ENCODE measurements around the gene CDYL2.

DNA sequence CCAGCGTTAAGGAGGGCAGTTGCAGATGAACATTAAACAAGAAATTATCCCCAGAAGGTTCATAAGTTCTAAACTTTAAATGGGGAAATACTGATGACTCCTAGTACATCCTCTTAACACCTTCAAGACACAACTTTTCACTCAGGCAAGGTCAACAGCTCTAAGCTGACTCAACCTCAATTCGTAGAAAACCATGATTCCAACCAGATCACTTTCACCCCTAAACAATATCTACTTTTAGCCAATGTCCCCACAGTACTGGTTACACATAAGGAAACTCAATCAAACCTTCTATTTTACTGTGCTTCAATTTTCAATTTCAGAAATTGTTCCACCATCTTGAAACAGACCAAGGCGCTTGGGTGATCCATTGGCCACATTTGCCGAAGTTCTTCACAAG, 2.3 kb downstream of the CDYL2 start:
- TF ChIP-seq SIN3A (IDR thresholded peaks at IDR 0.05; ENCODE audit: borderline replicate concordance, insufficient read depth, low read length), result no peak
- TF ChIP-seq, protein P1, sequence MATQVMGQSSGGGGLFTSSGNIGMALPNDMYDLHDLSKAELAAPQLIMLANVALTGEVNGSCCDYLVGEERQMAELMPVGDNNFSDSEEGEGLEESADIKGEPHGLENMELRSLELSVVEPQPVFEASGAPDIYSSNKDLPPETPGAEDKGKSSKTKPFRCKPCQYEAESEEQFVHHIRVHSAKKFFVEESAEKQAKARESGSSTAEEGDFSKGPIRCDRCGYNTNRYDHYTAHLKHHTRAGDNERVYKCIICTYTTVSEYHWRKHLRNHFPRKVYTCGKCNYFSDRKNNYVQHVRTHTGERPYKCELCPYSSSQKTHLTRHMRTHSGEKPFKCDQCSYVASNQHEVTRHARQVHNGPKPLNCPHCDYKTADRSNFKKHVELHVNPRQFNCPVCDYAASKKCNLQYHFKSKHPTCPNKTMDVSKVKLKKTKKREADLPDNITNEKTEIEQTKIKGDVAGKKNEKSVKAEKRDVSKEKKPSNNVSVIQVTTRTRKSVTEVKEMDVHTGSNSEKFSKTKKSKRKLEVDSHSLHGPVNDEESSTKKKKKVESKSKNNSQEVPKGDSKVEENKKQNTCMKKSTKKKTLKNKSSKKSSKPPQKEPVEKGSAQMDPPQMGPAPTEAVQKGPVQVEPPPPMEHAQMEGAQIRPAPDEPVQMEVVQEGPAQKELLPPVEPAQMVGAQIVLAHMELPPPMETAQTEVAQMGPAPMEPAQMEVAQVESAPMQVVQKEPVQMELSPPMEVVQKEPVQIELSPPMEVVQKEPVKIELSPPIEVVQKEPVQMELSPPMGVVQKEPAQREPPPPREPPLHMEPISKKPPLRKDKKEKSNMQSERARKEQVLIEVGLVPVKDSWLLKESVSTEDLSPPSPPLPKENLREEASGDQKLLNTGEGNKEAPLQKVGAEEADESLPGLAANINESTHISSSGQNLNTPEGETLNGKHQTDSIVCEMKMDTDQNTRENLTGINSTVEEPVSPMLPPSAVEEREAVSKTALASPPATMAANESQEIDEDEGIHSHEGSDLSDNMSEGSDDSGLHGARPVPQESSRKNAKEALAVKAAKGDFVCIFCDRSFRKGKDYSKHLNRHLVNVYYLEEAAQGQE (IDR thresholded peaks at IDR 0.05; ENCODE audit: insufficient read depth in 1 of 2, low read depth in 2 of 2, low read length in 2 of 2), result no peak
- no peak for TF ChIP-seq POLR2AphosphoS5 (IDR thresholded peaks at IDR 0.05; ENCODE audit: low read depth, low read length)
